ENCODE results near the gene NDUFS6.

Gene NDUFS6

DNA sequence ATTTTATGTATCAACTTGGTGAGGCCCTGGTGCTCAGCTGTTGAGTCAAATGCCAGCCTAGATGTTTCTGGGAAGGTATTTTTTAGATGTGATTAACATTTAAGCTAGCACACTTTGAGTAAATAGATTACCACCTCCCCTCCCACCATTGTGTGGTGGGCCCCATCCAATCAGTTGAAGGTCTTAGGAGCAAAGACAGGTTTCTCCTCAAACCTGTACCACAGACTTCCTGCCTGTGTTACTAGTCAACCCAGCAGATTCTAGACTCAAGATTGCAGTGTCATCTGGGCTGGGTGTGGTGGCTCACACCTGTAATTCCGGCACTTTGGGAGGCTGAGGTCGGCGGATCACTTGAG, 35.3 kb upstream of the NDUFS6 start:
- no peak for DNase-seq

DNA sequence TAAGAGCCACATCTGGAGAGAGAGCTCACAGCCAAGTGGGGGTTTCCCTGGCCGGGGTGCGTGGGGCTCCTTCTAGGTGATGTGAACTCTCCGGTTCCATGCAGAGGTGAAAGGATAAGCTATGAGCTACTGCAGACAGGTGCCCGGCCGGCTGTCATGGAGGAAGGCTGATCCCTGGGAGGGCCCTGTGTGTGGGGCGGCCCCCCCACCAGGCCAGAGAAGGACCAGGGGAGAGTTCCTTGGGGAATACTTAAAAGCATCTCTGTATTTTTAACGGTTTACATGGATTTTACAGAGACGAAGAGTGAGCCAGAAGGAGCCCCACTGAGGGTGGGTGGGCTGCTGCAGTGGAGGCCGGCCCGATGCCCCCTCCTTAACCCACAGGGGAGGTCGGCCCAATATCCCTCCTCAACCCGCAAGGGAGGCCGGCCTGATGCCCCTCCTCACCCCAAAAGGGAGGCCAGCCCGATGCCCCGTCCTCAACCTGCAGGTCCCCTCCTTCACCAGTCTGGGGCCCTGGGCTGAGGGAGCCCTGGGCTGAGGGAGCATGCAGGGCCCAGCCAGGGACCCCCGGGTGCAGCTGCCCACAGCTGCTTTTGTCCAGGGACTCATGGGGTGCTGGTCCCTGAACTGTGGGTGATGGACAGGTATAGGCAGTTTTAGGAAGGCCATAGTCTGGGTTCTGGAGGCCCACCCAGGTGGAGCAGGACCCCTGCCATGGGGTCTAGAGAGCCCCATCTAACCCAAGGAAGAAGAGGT, 33.5 kb upstream of the NDUFS6 start:
- DNase-seq: no peak

DNA sequence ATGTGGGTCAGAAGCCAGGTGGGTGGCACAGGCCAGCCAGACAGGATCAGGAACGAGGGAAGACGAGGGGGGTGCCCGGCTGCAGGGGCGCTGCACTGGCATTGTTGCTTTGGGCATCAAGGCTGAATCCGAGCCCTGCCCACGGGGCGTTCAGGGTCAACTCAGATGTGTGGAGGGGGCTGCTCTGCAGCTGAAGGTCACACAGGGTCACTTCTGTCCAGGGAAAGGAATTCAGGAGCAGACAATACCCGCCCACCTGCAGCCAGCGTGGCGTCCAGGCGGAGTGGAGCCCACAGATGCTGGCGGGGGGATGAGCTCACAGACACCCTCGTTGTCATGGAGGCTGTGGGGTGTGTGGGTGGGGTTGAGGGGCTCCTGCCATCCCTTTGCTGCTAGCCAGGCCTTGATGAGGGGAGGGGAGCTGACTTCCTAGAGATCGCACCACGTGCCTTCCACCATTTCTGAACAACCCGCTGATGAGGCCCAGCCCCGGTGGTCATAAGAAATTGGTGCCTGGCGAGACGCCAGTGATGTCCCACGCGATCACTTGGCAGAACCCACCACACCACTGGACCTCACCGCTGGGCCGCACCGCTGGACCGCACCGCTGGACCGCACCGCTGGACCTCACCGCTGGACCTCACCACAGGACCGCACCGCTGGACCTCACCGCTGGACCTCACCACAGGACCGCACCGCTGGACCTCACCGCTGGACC, 32.8 kb upstream of the NDUFS6 start:
- no peak for DNase-seq

DNA sequence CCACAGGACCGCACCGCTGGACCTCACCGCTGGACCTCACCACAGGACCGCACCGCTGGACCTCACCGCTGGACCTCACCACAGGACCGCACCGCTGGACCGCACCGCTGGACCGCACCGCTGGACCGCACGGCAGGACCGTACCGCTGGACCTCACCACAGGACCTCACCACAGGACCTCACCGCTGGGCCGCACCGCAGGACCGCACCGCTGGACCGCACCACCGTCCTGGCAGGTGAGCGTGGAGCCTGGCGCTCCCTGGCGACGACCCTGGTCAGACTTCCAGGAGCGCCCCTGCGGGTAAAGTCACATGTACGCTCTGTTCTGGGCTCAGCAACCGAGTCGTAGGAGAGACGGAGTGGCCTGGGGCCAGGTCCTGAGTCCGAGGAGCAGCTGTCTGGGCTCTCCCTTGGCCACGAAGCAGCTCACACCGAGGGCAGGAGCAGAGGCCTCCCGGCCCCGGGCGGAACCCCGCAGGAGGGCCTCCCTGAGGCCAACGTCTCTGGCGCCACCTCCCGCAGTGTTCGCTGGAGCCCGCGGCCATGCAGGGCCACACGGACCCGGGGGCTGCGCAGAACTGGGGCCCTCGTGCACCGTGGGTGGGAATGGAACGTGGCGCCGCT, 32.1 kb upstream of the NDUFS6 start:
- no peak for DNase-seq

DNA sequence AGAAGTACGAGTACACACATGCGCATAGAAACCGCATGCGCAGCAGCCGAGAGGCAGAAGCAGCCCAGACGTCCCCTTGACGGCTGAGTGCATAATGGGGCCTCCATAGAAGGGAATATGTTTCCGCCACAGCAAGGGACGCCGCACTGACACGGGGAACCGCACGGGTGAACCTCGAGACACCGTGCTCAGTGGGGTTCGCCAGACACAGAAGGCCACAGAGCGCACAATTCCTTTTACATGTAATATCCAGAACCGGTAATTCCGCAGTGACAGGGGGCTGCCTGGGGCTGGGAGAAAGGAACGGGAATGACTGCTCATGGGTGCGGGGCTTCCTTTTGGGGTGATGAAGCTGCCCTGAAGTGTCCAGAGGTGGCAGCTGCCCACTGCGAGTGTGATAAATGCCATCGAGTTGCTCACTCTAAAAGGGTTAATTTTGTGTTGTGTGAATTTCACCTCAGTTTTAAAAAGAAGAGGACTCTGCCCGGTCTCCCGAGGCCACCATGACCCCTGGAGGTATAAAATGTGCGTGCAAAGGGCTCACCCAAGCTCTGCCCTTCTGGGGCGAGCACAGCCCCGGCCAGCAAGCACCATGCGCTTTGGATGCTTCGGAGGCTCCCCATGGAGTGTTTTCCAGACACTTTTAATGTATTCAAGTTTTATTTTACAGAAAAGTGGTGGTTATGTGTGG, 31.3 kb upstream of the NDUFS6 start:
- DNase-seq: no peak

DNA sequence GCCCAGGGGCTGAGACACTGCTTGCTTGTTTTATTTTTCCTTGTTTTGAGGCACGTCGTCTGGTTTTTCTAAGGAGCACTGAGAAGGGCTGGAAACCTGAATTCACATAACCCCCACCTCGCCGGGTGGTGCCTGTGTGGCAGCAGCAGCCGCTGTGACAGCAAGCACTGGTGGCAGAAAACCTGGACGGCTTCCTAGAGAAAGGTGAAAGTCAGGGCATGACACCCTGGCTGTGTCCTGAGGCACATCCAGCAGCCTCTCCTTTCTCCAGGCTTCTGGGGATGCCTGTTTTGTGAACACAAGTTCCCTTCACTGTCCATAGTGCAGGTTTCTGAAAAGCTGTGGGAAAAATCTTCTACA, 30.8 kb upstream of the NDUFS6 start:
- no peak for DNase-seq

DNA sequence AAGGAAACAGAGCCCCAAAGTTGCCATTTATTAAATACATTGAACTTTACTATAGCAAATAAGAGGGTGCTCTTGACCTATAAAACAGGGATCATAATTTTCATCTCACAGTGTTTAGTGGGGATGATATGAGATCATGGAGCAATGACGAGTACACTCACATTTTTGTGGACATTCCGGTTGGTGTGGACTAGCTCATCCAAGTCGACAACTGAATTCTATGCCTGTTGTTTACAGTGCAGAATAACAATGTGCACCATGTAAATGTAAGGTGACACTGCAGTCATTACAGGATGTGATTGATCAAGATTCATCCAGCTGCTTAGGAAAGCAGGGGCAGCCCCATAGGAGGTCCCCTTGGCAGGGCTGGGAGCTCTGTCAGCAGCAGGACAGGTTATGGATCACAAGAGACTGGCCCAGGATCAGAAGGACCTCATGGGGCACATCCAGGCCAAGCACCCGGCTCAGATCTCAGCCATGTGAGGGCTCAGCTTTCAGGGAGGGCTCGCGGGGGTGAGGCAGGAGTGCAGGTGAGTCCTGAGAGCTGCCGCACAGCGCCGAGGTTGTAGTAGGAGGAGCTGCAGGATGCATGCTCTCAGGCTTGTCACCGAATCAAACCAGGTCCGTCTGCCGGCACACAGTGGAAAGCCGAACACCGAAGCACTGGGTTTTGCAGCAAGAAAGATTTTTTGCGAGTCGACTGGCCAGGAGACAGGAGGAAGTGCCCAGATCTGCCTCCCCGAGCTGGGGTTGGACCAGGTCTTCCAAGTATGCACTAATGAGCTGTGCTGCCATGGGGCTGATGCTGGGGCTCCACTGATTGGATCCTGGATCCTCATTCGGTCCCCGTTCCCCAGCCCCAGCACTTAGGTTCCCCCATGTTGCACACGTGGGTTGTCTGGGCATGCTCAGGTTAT, 29.8 kb upstream of the NDUFS6 start:
- no peak for DNase-seq

DNA sequence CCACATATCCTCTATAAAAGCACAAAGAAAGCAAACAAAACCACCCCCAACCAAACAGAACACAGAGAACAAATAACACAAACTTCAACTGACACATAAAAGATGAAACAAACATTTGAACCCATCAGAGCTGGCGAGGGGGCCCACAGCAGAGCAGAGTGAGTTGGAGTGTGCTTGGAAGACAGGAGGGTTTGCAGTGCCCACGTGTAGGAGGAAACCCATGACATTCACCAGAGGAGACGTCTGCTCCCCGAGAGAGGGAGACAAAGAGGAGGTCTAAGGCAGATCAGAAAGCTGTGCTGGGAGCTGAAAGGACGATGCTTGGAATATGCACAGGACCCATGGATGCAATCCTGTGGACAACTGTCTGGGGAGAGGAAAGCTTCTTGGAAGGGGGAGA, 28.6 kb upstream of the NDUFS6 start:
- DNase-seq: no peak

DNA sequence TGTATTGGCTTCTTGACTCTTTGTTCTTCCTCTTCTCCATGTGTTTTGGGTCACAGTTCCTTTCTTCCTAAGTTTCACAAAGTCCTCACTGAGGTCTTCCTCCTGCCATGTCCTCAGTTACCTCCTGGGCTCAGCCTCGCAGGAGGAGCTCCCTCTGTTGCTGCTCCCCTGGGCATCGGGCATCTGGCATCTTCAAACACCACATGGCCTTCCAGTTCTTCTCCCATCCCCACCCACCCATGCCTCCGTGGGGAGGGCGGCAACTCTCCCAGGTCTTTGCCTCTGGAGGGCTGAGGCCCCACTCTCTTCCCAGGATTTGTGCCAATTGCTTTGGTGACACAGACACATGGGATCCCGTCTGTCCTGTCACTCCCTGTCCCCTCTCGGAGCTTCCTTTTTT, 24.4 kb upstream of the NDUFS6 start:
- DNase-seq: no peak

DNA sequence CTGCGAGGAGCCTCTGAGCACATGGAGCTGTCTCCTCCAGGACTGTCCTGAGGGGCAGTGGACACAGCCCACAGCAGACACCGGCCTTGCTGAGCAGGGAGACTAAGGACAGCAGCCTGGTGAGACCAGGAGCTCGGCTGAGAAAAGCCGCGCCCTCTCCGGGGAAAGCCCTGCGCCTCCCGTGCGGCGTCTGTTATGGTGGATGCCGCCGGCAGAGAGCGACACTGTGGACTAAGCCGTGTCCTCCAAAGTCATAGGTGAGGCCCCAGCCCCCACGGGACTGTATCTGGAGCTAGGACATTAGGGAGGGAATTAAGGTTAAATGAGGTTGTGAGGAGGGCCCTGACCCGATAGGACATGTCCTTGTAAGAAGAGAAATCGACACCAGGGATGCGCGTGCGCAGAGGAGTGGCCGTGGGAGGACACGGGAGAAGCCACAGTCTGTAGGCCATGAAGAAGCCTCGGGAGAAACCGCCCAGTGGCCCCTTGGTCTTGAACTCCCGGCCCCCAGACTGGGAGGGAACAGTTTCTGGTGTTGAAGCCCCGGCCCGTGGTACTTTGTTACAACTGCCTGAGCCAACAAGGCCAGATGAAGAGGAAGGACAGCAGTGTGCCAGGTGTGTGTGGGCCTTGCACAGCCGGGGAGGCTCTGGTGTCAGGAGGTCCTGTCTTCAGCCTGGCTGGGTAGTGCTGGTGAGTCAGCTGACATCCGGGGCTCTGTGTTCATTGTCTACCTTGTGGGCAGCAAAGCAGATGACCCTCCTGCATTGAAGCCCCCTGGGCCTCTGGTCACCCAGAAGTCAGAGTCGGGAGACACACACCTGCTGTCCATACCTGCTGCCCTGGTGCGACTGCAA, 23.7 kb upstream of the NDUFS6 start:
- DNase-seq: no peak

DNA sequence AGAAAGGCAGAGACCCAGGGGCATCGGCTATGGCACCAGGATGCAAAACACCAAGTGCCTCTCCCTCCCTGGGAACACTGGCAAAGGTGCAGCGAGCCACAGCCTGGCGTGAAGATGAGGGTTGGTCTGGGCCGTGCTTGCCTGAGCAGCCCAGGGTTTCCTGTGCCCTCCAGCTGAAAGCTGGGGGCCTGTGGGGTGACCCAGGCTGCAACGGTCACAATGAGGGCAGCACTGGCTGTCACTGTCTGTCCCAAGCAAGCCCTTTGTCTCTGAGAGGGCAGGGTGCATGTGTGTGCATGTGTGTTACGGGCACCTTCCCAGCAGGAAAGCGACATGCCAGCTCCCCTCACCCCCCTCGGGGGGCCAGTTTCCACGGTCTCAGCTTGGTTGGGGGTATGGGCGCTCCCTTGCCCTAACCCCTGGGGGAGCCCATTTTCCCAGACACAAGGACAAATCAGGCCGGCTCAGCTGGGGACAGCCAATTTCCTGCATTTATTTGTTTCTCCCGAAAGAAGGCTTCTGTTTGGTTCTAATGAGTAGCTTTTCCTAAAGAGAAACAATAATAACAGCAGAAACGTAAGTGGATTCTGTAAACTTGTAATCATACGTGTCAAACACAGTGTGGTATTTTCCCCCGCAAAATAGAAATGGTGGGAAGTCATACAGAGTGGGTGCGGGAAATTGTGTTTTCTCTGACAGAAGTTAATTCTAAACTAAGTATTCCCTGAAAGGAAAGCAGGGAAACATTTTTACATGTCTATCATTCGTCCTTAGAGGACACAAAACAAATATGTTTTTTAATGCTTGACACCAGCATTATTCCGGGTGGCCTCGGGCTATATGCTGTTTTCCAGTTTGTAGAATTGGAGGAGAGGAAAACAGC, 22.8 kb upstream of the NDUFS6 start:
- DNase-seq: no peak

DNA sequence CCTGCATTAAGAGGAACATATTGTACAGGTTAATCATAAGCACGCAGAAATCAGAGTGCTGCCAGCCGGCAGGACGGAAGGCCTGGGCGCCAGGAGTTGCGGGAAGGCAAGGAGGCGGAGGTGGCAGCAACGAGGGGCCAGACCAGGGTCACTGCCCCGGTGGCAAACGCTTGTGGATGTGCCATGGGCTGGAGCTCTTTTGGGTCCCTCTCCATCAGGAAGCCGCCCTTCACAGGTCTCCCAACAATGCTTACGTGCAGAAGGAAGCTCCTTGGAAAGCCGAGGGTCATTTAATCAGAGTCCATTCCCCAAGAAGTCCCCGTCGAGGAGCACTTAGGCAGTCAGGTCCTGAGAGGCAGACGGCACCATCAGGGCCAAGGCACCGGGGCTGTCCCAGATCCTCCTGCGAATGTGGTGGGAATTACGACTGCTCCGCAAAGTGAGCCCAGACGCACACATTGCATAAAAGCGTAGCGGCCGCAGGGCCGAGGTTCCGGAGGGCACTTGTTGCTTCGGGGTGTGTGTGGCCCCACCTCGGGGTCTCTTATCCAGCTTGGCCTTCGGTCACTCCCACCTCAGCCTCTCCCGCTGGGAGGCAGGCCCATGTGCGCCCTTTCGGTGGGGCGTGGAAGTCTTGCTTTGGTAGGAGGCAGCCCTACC, 22.1 kb upstream of the NDUFS6 start:
- DNase-seq: no peak

DNA sequence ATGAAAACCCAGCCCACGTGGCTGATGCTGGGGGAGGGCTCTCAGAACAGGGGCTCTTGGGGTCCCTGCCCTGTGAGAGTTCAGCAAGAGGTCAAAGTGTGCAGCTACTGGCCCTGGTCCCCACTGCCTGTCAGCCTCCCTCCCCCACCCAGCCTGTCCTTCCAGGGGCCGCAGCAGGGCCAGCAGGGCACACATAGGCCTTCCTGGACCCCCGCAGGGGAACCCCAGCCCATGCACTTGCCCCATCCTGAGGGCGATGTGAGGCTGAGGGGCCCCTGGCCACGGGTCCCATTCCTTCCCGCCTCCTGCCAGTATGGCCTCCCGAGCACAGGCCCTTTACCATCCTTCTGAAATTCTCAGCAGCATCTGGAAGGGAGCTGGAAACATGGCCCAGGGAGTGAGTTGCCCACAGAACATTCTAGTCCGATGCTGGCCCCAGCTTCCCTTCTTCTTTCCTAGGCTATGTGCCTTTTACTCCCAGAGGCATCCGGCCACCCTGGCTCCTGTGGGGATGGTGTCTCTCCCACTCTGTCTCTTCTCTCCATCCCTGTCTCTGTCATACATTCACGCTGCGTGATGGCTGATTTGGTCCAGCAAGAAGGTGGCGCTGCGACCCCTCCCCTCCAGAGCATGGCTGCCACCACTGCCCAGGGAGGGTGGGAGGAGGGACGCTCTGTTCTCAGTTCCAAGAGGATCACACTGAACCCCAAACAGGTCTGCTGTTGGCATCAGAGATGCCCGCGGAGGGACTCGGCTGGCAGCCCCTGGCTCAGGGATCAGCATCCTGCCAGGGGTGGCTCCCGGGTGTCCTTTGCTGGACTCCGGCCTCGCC, 21.2 kb upstream of the NDUFS6 start:
- no peak for DNase-seq

DNA sequence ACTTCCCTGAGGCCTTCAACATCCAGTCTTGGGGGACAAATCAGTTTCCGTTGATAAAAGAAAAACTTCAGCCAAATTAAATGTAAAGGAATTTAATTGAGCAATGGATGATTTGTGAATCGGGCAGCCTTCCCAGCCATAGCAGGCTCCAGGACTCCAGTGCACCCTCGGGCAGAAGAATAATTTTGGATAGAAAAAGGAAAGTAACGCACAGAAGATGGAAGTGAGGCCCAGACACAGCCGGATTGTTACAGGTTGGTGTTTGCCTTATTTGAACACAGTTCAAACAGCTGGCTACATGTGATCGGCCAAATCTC, 20.6 kb upstream of the NDUFS6 start:
- DNase-seq: no peak

DNA sequence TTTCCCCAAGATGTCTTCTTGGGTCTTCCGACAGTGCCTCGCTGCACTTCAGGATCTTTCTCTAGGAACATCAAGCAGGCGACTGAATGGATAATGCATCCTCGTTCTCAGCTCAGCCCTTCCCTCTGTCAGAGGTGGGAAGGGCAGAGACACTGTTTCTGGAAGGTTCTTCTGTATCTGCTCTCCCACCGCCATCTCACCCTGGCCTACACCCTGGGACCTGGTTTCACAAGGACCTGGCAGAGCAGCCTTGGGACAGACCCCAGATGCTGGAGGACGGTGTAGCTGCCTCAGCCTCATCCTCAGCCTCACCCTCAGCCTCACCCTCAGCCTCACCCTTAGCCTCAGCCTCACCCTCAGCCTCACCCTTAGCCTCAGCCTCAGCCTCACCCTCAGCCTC, 20.1 kb upstream of the NDUFS6 start:
- no peak for DNase-seq

DNA sequence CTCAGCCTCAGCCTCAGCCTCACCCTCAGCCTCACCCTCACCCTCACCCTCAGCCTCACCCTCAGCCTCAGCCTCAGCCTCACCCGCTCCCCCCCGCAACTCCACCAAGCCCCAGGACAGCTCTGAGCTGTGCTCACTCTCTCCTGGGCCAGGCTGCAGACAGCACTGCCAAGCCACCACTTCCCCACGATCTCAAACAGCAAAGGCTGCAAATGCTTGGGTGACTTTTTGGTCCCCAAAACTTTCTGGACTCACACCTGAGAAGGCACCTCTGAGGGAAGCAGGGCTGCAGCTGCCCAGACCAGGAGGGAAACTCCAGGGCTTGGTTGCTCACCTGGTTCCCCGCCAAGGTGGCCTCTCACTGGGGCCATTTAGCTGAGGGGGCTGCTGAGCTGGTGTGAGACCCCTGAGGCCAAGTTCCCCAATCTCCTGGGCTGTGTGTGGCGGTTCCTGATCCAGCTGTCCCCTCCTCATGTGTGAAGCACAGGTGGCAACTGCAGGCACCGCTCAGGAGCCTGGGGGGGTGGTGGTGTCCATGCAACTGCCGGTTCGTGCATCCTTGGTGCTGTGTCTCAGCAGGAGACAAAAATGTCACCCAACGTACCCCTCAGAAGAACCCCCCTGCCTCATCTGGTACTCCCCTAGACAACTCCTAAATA, 19.4 kb upstream of the NDUFS6 start:
- no peak for DNase-seq

DNA sequence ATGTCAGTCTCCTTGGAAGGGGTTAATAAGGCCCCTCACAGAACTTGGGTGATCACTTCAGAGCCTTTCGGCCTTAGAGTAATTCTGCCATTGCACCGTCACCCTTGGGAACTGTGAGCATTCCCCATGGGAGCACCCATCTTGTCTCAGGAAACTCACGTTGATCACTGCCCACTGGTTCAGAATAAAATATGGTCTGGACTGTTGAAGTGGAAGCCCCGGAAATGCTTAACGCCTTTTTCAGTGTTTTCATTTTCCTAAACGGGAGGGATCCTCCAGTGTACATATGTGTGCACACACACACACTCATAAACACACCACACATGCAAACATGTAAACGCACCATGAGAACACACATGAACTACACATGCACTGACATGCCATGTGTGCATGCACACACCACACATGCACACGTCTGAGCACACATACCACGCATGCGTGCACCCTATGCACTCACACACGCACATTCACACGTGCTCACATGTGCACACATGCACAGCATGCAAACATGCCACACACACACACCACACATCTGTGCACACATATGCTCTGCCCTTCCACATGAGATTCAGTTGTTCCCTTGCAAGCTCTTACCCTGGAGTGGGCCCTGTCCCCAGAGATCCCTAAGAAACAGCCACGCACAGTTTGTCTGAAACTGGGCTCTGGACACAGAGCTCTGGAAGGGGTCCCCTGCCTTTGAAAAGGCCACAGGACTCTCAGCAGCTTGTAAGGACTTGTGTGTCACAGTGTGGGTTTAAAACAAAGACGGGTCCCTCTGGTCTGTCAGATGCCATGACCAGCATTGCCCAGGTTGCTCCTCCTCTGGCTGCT, 18.6 kb upstream of the NDUFS6 start:
- no peak for DNase-seq

DNA sequence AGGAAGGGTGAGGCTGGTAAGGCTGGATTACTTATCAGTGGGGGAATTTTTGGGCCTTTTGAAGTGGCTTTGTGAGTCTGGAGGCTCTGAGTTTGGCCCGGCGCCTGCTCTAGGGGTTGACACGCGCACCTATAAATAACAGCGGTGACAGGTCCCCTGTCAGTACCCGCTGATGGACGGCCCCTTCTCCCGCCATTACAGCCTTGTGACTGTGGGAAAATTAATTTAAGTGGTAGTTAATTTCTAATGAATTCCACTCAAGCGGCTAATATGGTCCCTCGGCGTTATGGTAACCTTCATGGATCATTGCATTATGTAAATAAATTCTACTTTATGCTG, 18.0 kb upstream of the NDUFS6 start:
- DNase-seq: no peak
